ENCODE measurements around the gene PCDHA4. TPM values are rescaled to one million over a fixed set of nuclear protein-coding genes. Genes with fewer than 3 reads are reported as not detected.

PCDHA4 gene
- total RNA-seq (2014; rRNA removed; shearing (Covaris generic)) (not detected in 2 replicates), polyA plus RNA-seq (2016; fragmentation: Nextera tagmentation; extraction: Ambion mirVana) (not detected in 2 replicates)

- WGBS, 2 experiments (ENCODE audit: low coverage in 1 of 2, low lambda C conversion rate in 2 of 2, missing lambda C conversion rate in 2 of 2), result 30 to 31% methylated on average over 40 to 46 of the region's 47 CpGs
- H3K4me2 ChIP-seq (ENCODE audit: unreplicated experiment), result no peak within 1 kb of the TSS
- no peaks in the 10 kb centered on the region for H3K36me3 ChIP-seq (ENCODE audit: low read depth)
- H4K20me1 ChIP-seq (ENCODE audit: insufficient read depth), result no peaks in the 10 kb centered on the region
- H3K27ac ChIP-seq, result no peak within 1 kb of the TSS
- no peaks in the 10 kb centered on the region for H3K9me2 ChIP-seq (ENCODE audit: insufficient read depth)
- H3K4me3 ChIP-seq, result no peak within 1 kb of the TSS
- no peak within 1 kb of the TSS for H3K9ac ChIP-seq
- in situ Hi-C loops (cut with MboI), result no loop called here
- H3K79me2 ChIP-seq (ENCODE audit: insufficient read depth), result no peaks in the 10 kb centered on the region
- H3K27me3 ChIP-seq (replicated peaks; ENCODE audit: insufficient read depth), result no peaks in the 10 kb centered on the region
- peak; percentile 12 for DNase-seq
- H3K4me1 ChIP-seq (ENCODE audit: insufficient read depth), result no peaks in the 10 kb centered on the region
- H2AFZ ChIP-seq, result no peak within 1 kb of the TSS
- no peaks in the 10 kb centered on the region for H3F3A ChIP-seq (ENCODE audit: insufficient read depth)
- no peaks in the 10 kb centered on the region for H3K9me3 ChIP-seq (ENCODE audit: low read depth)
- no peak for TF ChIP-seq EZH2phosphoT487 (IDR thresholded peaks at IDR 0.05; ENCODE audit: insufficient read depth, low read depth)
- TF ChIP-seq EZH2 (IDR thresholded peaks at IDR 0.05; ENCODE audit: insufficient read depth, poor library complexity, severe bottlenecking), result no peak
Observed at GRCh38 chr5:140806834-140807775, at the start of gene PCDHA4. Gene PCDHA4, plus strand, starts transcription at chr5:140807068.

GRCh38 chr5:140764177-140764973 lies 42.5 kb upstream of the PCDHA4 start:
- peaks cover 25% of the 10 kb centered on the region for H3K9me3 ChIP-seq (ENCODE audit: low read depth)
- H3K27ac ChIP-seq, result no peak overlapping the region
- no peaks in the 10 kb centered on the region for H3K36me3 ChIP-seq (ENCODE audit: low read depth)
- peak; percentile 0 for DNase-seq
- no peaks in the 10 kb centered on the region for H3K27me3 ChIP-seq (replicated peaks; ENCODE audit: insufficient read depth)
- WGBS, 2 experiments (ENCODE audit: low coverage in 1 of 2, low lambda C conversion rate in 2 of 2, missing lambda C conversion rate in 2 of 2), result 55 to 63% methylated on average over 2 of the region's 2 CpGs
- in situ Hi-C loops (cut with MboI), result no loop called here
- H2AFZ ChIP-seq, result no peak overlapping the region
- no peaks in the 10 kb centered on the region for H3K9me2 ChIP-seq (ENCODE audit: insufficient read depth)
- no peaks in the 10 kb centered on the region for H3K4me1 ChIP-seq (ENCODE audit: insufficient read depth)
- no peak overlapping the region for H3K9ac ChIP-seq
- H4K20me1 ChIP-seq (ENCODE audit: insufficient read depth), result no peaks in the 10 kb centered on the region
- H3K4me2 ChIP-seq (ENCODE audit: unreplicated experiment), result no peak overlapping the region
- TF ChIP-seq EZH2phosphoT487 (IDR thresholded peaks at IDR 0.05; ENCODE audit: insufficient read depth, low read depth), result no peak
- peaks cover 8% of the 10 kb centered on the region; the same call in 1 of the 2 replicates for H3F3A ChIP-seq (ENCODE audit: insufficient read depth)
- H3K4me3 ChIP-seq, result no peak overlapping the region
- no peaks in the 10 kb centered on the region for H3K79me2 ChIP-seq (ENCODE audit: insufficient read depth)

- no peaks in the 10 kb centered on the region for H3K9me2 ChIP-seq (ENCODE audit: insufficient read depth)
- no peak for DNase-seq
- H2AFZ ChIP-seq, result no peak overlapping the region
- TF ChIP-seq EZH2phosphoT487 (IDR thresholded peaks at IDR 0.05; ENCODE audit: insufficient read depth, low read depth) (no peak), EZH2 (IDR thresholded peaks at IDR 0.05; ENCODE audit: insufficient read depth, poor library complexity, severe bottlenecking) (no peak)
- no peaks in the 10 kb centered on the region for H3K4me1 ChIP-seq (ENCODE audit: insufficient read depth)
- H3K9ac ChIP-seq, result no peak overlapping the region
- peaks cover 30% of the 10 kb centered on the region for H3K9me3 ChIP-seq (ENCODE audit: low read depth)
- in situ Hi-C loops (cut with MboI), result no loop called here
- H3K4me3 ChIP-seq, result no peak overlapping the region
- no peaks in the 10 kb centered on the region for H3K79me2 ChIP-seq (ENCODE audit: insufficient read depth)
- no peak overlapping the region for H3K4me2 ChIP-seq (ENCODE audit: unreplicated experiment)
- H3K27me3 ChIP-seq (replicated peaks; ENCODE audit: insufficient read depth), result no peaks in the 10 kb centered on the region
- no peak overlapping the region for H3K27ac ChIP-seq
- 50 to 54% methylated on average over 4 of the region's 4 CpGs for WGBS, 2 experiments (ENCODE audit: low coverage in 1 of 2, low lambda C conversion rate in 2 of 2, missing lambda C conversion rate in 2 of 2)
- no peaks in the 10 kb centered on the region for H4K20me1 ChIP-seq (ENCODE audit: insufficient read depth)
- H3F3A ChIP-seq (ENCODE audit: insufficient read depth), result peaks cover 8% of the 10 kb centered on the region; the same call in 1 of the 2 replicates
- H3K36me3 ChIP-seq (ENCODE audit: low read depth), result no peaks in the 10 kb centered on the region
Observed at GRCh38 chr5:140767444-140767843, 39.4 kb upstream of the PCDHA4 start.

GRCh38 chr5:140780512-140780911 lies 26.4 kb upstream of the PCDHA4 start:
- no peak for TF ChIP-seq EZH2 (IDR thresholded peaks at IDR 0.05; ENCODE audit: insufficient read depth, poor library complexity, severe bottlenecking)
- no peak for TF ChIP-seq EZH2phosphoT487 (IDR thresholded peaks at IDR 0.05; ENCODE audit: insufficient read depth, low read depth)
- H3K9me3 ChIP-seq (ENCODE audit: low read depth), result no peaks in the 10 kb centered on the region
- H3K4me2 ChIP-seq (ENCODE audit: unreplicated experiment), result no peak overlapping the region
- in situ Hi-C loops (cut with MboI), result no loop called here
- H3K4me3 ChIP-seq, result no peak overlapping the region
- H4K20me1 ChIP-seq (ENCODE audit: insufficient read depth), result no peaks in the 10 kb centered on the region
- no peak overlapping the region for H2AFZ ChIP-seq
- H3K4me1 ChIP-seq (ENCODE audit: insufficient read depth), result no peaks in the 10 kb centered on the region
- H3K36me3 ChIP-seq (ENCODE audit: low read depth), result no peaks in the 10 kb centered on the region
- 24 to 28% methylated on average over 1 of the region's 1 CpG for WGBS, 2 experiments (ENCODE audit: low coverage in 1 of 2, low lambda C conversion rate in 2 of 2, missing lambda C conversion rate in 2 of 2)
- no peaks in the 10 kb centered on the region for H3K27me3 ChIP-seq (replicated peaks; ENCODE audit: insufficient read depth)
- no peak for DNase-seq
- H3F3A ChIP-seq (ENCODE audit: insufficient read depth), result no peaks in the 10 kb centered on the region
- no peaks in the 10 kb centered on the region for H3K9me2 ChIP-seq (ENCODE audit: insufficient read depth)
- no peak overlapping the region for H3K27ac ChIP-seq
- no peak overlapping the region for H3K9ac ChIP-seq
- H3K79me2 ChIP-seq (ENCODE audit: insufficient read depth), result no peaks in the 10 kb centered on the region
